ENCODE measurements around the gene ZNF813.

ZNF813 gene

GRCh38 chr19:53520547-53521372, 53.2 kb downstream of the ZNF813 start:
- DNase-seq (ENCODE audit: low read depth) = peak; percentile 97
- H3K4me3 ChIP-seq (ENCODE audit: low read depth, low read length) = peak overlapping the region; percentile 92
- no peak for TF ChIP-seq CTCF (IDR thresholded peaks at IDR 0.05; ENCODE audit: control insufficient read depth, extremely low read depth, insufficient read depth)

GRCh38 chr19:53521373-53522202, 54.1 kb downstream of the ZNF813 start:
- no peak for DNase-seq (ENCODE audit: low read depth)
- peak overlapping the region; percentile 92 for H3K4me3 ChIP-seq (ENCODE audit: low read depth, low read length)
- TF ChIP-seq CTCF (IDR thresholded peaks at IDR 0.05; ENCODE audit: control insufficient read depth, extremely low read depth, insufficient read depth) = no peak

- no peak for DNase-seq (ENCODE audit: low read depth)
- no peak for TF ChIP-seq CTCF (IDR thresholded peaks at IDR 0.05; ENCODE audit: control insufficient read depth, extremely low read depth, insufficient read depth)
- no peak overlapping the region for H3K4me3 ChIP-seq (ENCODE audit: low read depth, low read length)
These were observed 58.4 kb downstream of the ZNF813 start for GRCh38 chr19:53525922-53526321.

GRCh38 chr19:53530622-53531021, 63.1 kb downstream of the ZNF813 start:
- no peak overlapping the region for H3K4me3 ChIP-seq (ENCODE audit: low read depth, low read length)
- no peak for TF ChIP-seq CTCF (IDR thresholded peaks at IDR 0.05; ENCODE audit: control insufficient read depth, extremely low read depth, insufficient read depth)

GRCh38 chr19:53531457-53531856, 63.9 kb downstream of the ZNF813 start:
- TF ChIP-seq CTCF (IDR thresholded peaks at IDR 0.05; ENCODE audit: control insufficient read depth, extremely low read depth, insufficient read depth) = no peak
- H3K4me3 ChIP-seq (ENCODE audit: low read depth, low read length) = no peak overlapping the region
- DNase-seq (ENCODE audit: low read depth) = no peak

More at GRCh38 chr19:53530622-53531021, 63.1 kb downstream of the ZNF813 start:
- no peak for DNase-seq (ENCODE audit: low read depth)

GRCh38 chr19:53532362-53532761, 64.8 kb downstream of the ZNF813 start:
- no peak overlapping the region for H3K4me3 ChIP-seq (ENCODE audit: low read depth, low read length)

More at GRCh38 chr19:53532362-53532761, 64.8 kb downstream of the ZNF813 start:
- no peak for DNase-seq (ENCODE audit: low read depth)
- TF ChIP-seq CTCF (IDR thresholded peaks at IDR 0.05; ENCODE audit: control insufficient read depth, extremely low read depth, insufficient read depth) = no peak
